HCT116 (cell line): ENCODE measurements around the gene NAPEPLD.

Experiments
- ATF3 ChIP-seq: IDR thresholded peaks from 2 replicates; pipeline ENCODE4 v1.6.1; 2012
- CBX3 ChIP-seq: IDR thresholded peaks from 2 replicates; pipeline ENCODE4 v1.6.1; 2012; ENCODE audit warnings: low read depth
- CEBPB ChIP-seq: IDR thresholded peaks from 2 replicates; pipeline ENCODE4 v1.6.1; 2012; ENCODE audit warnings: low read depth
- CTCF ChIP-seq, 3 experiments: fragments of 200-600 bp in 1 of 3; sonication (generic) in 1 of 3; IDR thresholded peaks in 2 of 3; conservative IDR thresholded peaks in 1 of 3; 2 replicates each; pipeline ENCODE4 v1.5.1; 2012 to 2017; ENCODE audit warnings: low read depth in 2 of 3, low read length in 2 of 3, antibody characterized with exemption in 1 of 3, borderline replicate concordance in 1 of 3, control low read depth in 1 of 3, mild to moderate bottlenecking in 1 of 3, mixed read lengths in 1 of 3, mixed run types in 1 of 3, moderate library complexity in 1 of 3; ENCODE audit not compliant: insufficient read depth in 1 of 3
- EZH2 ChIP-seq: fragments of 200-600 bp; sonication (generic); IDR thresholded peaks from 2 replicates; pipeline ENCODE4 v1.6.1; 2017; ENCODE audit warnings: antibody characterized with exemption, mixed run types
- FOSL1 ChIP-seq: IDR thresholded peaks from 2 replicates; pipeline ENCODE4 v1.6.1; 2012; ENCODE audit warnings: low read depth
- POLR2A ChIP-seq: IDR thresholded peaks from 2 replicates; pipeline ENCODE4 v1.7.0; 2011; ENCODE audit warnings: borderline replicate concordance; ENCODE audit not compliant: insufficient read depth, insufficient read length; ENCODE audit errors: extremely low read depth
- RAD21 ChIP-seq: IDR thresholded peaks from 2 replicates; pipeline ENCODE4 v1.6.1; 2012; ENCODE audit warnings: low read depth, mild to moderate bottlenecking
- REST ChIP-seq: IDR thresholded peaks from 2 replicates; pipeline ENCODE4 v1.6.1; 2012; ENCODE audit warnings: low read depth
- SIN3A ChIP-seq: IDR thresholded peaks from 2 replicates; pipeline ENCODE4 v1.6.1; 2012; ENCODE audit warnings: low read depth
- TCF7L2 ChIP-seq: IDR thresholded peaks from 2 replicates; pipeline ENCODE4 v1.7.0; 2011; ENCODE audit warnings: borderline replicate concordance, inconsistent platforms; ENCODE audit not compliant: insufficient read depth, insufficient read length; ENCODE audit errors: extremely low read depth
- YY1 ChIP-seq: IDR thresholded peaks from 2 replicates; pipeline ENCODE4 v1.6.1; 2011; ENCODE audit warnings: low read length, low read depth, moderate library complexity, mild to moderate bottlenecking; ENCODE audit not compliant: insufficient replicate concordance; ENCODE audit errors: extremely low read depth
- ZNF274 ChIP-seq: fragments of 200-500 bp; sonication (Bioruptor generic); IDR thresholded peaks from 2 replicates; pipeline ENCODE4 v1.6.1; 2014; ENCODE audit warnings: mild to moderate bottlenecking, low read depth, low read length, inconsistent platforms

GRCh38 chr7:103074519-103075336, 74.2 kb downstream of the NAPEPLD start, which contains the start of the genes ARMC10 and FBXL13:
- peak; percentile 84 for TF ChIP-seq POLR2A
- no peak for TF ChIP-seq CTCF (IDR thresholded peaks at IDR 0.05 in 2 of 3, conservative IDR thresholded peaks at IDR 0.05 in 1 of 3; ENCODE audit: borderline replicate concordance in 1 of 3, insufficient read depth in 1 of 3, low read depth in 2 of 3, low read length in 2 of 3)
- TF ChIP-seq FOSL1, result no peak
- no peak for TF ChIP-seq ZNF274
- TF ChIP-seq EZH2, result no peak
- no peak for TF ChIP-seq REST
- no peak for TF ChIP-seq ATF3
- TF ChIP-seq SIN3A, result peak; percentile 64
- no peak for TF ChIP-seq CEBPB
- TF ChIP-seq RAD21, result no peak
- TF ChIP-seq YY1, result no peak
- TF ChIP-seq CBX3, result no peak; the same call in 1 of the 2 replicates
- TF ChIP-seq TCF7L2, result peak; percentile 74
